ENCODE measurements around the gene CACNG8. TPM values are rescaled to one million over a fixed set of nuclear protein-coding genes. Genes with fewer than 3 reads are reported as not detected.
"Not testable (repeated sequence)": the region's sequence is repeated elsewhere in the genome, so short reads cannot be mapped to it uniquely, and the experiment has no call there.

Gene CACNG8
- 4.7 TPM for total RNA-seq

DNA sequence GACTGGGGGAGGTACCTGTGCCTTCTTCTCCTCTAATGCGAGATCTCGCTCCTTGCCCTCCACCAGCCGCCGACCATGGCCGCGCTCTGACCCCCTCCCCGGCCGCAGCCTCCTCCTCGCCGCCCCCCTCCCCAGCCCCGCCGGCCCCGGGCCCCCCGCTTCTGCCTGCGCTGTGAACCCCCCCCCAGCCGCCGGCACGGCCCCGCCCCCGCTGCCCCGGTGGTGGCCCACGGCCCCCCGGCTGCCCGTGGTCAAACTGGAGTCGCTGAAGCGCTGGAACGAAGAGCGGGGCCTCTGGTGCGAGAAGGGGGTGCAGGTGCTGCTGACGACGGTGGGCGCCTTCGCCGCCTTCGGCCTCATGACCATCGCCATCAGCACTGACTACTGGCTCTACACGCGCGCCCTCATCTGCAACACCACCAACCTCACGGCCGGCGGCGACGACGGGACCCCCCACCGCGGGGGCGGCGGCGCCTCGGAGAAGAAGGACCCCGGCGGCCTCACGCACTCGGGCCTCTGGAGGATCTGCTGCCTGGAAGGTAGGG, at the start of gene CACNG8:
Gene CACNG8, plus strand, starts transcription at position 51 of the 545 bp plus-strand sequence.
- DNase-seq = no peak

DNA sequence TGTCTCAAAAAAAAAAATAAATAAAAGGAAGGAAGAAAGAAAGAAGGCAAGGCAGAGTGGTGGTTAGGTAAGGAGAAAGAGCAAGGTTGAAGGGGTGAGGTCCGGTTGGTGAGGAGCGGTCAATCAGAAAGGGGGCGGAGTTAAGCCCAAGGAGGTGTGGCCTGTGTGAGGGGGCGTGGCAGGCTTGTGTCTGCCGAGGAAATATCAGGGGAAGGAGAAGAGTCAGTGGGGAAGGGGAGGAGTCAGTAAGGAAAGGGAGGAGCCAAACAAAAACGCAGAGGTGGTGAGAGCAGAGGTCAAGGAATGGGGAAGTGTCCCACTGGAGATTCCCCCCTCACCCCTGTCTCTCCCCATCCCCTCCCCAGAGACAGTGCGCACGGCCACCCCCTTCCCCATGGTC, 47.7 kb upstream of the CACNG8 start:
- DNase-seq = no peak

DNA sequence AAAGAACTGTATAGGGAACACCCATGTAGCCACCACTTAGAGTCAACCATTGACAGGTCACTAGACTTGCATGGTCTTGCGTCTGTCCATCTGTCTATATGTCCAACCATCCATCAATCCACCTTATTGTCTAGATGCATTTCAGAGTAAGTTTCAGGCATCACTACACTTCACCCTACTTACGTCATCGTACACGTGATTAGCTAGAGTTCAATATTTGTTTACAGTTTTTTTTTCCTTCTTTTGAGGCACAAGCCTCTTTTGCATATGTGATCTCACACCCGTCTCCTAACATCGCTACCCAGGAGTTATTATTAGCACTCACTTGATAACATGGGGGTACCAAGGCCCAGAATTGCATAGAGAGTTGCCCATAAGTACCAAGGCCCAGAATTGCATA, 46.7 kb upstream of the CACNG8 start:
- no peak for DNase-seq

DNA sequence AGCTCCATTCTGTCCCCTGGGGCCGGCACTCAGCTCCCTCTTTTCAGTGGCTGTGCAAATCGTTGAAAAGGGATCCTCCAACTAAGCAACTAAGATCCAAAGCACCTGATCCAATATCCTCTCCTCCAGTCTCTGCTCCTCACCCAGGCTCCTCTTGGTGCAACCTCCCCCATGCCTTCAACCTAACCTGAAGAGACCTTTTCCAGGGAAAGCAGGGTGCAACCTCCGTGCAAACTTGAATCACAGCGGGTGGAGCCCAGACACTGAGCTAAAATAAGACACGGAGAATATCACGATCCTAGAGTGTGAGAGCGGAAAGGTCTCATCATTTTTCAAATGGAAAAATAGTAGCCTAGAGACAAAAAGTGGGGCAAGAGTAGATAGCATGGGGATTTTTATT, 45.4 kb upstream of the CACNG8 start:
- DNase-seq = no peak

DNA sequence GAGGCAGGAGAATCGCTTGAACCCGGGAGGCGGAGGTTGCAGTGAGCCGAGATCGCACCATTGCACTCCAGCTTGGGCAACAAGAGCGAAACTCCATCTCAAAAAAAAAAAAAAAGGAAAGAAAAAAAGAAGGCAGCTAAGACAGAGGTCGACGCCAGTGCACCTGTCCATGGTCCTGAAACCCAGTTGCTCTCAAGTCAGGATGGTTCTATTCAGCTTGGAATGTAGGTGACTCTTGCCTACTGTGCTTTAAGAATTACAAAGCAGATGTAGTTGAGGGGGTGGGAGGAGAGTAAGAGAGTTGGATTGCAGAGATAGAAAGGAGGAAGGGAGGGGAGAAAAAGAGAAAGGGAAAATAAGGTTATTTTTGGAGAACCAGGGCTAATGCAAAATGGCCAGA, 35.0 kb upstream of the CACNG8 start:
- no peak for DNase-seq

DNA sequence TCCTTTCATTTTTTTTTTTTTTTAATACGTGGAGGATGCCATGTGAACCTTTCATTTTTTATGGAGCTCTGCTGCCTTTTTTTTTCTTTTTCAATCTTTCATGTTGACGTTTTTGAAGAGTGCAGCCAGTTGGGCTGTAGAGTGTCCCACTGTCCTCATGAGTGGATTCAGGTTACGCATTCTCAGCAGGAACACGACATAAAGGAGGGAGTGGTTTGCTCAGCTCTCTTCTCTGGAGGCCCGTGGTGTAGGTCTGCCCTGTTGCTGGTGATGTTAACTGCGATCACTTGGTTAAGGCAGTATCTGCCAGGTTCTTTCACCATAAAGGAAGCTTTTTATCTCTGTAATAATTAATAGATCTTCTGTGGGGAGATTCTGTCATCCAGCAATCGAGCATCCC, 26.7 kb upstream of the CACNG8 start:
- DNase-seq = no peak

DNA sequence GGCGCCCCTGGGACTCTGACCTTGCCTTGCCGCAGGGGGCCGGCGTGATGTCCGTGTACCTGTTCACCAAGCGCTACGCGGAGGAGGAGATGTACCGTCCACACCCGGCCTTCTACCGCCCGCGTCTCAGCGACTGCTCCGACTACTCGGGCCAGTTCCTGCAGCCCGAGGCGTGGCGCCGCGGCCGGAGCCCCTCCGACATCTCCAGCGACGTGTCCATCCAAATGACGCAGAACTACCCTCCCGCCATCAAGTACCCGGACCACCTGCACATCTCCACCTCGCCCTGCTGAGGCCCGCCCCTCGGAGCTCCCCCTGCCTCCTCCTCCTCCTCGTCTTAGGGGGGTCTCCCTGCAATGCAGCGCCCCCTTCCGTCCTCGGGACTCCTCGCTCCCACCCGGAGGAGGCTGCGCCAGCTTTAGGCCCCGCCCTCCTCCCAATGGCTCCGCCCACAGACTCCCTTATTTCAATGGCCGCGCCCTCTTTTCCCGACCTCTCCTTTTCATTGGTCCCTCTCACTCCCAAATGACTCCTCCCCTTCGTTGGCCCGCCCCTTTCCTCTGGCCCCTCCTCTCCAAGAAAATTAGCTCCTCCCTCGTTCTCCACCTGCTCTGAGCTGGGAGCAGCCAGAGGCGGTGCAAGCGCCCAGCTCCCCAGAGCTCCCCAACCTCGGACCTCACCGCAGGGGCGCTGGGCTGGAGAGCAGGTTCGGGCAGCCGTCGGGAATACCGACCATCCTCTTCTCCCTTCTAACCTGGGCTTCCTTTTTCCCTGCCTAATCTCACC, 20.5 kb upstream of the CACNG8 start:
- no peak for DNase-seq

DNA sequence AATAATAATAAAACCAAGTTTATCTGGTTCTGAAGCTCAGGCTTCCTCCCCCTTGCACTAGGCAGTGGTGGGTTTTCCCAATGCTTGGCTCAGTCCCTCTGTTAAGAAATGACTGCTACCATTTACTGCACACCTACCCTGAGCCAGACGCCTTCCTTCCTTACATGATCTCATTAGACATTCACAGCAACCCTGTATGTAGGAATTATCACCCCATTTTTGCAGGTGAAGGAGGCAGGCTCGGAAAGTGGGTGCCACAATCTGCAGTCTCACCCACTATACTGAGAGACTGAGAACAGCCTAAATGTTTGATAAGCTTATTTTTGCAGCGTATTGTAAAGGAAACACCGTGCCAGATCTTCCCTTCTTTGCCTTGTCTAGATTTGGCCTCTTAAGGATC, 18.3 kb upstream of the CACNG8 start:
- no peak for DNase-seq

DNA sequence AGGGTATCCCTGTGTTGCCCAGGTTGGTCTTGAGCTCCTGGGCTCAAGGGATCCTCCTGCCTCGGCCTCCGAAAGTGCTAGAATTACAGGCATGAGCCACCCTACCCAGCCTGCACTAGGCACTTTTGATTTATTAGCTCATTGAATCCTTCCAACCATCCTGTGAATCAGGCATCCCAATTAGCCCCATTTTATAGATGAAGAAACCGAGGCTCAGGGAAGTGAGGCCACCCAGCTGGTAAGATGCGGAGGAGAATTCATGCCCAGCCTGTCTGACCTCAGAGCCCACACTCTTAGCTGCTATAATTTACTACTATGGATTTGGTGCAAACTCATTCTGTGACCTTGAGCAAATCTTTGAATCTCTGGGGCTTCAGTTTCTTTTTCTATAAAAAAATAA, 17.8 kb upstream of the CACNG8 start:
- DNase-seq = no peak

DNA sequence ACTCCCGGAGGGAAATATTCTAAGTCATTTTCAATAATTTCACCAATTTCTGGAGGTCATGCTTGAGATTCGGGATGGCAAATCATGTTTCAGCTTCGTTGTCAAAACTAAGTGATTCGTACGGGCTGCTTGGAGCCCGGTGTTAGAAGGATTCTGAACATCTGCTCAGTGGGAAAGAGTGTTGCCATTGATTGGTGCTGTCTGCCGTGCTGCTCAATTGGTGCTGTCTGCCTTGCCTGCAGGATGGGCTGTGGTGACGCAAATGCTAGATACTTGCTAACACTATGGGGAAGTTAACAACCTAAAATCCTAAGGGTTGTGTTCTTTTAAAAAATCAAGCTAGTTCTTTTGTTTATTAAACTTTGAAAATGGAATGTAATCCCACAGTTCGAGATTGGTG, 17.3 kb upstream of the CACNG8 start:
- DNase-seq = peak; percentile 50

DNA sequence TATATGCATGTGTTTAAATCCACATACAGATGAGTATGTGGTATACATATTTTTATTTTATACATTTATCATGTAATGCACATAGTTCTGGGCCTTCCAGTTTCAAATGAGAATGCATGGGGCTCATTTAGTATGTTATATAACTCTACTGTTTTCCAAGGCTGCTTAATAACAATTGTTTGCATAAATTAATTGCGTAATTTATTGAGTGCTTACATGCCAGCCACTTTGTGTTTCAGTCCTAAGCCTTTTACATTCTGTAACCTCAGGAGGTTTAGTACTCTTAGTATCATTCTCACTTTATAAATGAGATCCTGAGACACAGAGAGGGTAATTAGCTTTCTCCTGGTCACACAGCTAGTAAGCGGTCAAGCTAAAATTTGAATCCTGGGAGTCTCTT, 16.7 kb upstream of the CACNG8 start:
- DNase-seq = no peak

DNA sequence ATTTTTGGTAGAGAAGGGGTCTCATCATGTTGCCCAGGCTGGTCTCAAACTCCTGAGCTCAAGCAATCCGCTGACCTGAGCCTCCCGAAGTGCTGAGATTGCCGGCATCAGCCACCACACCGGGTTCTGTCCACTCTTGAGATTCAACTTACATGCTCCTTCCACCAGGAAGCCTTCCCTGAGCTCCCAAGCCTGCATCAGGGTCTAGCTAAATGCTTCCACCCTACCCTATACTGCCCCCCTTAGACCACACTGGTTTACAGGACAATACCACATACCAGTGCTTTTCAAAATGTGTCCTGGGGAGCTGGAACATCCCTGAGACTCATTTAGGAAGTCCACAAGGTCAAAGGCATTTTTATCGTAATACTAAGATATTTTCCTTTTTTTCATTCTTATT, 15.1 kb upstream of the CACNG8 start:
- no peak for DNase-seq

DNA sequence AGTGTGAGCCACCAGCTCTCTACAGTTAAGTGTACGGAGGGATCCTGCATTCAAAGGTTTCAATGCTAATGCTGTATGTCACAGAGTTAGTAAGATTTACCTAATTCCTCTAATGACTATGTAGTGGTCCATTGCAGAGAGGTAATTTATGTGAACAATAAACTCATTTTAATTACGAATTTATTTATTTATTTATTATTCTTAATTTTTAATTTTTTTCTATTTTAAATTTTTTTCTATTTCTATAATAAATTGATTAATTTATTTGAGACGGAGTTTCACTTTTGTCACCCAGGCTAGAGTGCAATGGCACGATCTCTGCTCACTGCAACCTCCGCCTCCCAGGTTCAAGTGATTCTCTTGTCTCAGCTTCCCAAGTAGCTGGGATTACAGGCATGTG, 14.1 kb upstream of the CACNG8 start:
- not testable (repeated sequence) for DNase-seq

DNA sequence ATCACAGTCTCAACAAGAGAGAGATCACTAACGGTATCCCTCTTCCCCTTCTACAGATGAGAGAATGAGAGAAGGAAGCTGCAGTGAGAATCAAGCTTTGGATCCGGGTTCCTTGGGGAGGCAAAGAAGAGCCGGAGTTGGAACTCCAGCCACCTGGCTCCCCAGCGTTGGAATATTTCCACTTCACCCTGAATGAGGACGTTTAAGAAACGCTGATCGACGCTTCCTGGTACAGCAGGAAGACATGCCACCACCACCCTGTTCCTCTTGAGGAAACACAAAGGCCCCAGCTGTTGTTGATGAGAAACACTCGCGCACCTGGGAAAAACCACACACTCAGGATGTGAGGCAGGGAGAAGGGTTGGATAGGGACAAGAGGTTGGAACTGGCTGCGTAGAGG, 11.3 kb upstream of the CACNG8 start:
- DNase-seq = no peak

DNA sequence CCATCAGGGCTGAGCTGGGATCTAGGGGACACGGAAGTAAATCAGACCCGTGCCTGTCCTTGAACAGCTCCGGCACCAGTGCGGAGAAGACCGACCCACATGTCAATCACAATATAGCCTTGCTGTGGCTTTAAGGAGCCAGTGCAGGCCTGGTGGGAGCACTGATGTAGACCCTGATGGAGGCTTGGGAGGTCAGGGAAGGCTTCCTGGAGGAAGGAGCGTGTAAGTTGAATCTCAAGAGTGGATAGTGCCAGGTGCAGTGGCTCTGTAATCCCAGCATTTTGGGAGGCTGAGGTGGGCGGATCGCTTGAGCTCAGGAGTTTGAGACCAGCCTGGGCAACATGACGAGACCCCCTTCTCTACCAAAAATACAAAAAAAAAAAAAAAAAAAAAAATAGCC, 10.8 kb upstream of the CACNG8 start:
- no peak for DNase-seq

DNA sequence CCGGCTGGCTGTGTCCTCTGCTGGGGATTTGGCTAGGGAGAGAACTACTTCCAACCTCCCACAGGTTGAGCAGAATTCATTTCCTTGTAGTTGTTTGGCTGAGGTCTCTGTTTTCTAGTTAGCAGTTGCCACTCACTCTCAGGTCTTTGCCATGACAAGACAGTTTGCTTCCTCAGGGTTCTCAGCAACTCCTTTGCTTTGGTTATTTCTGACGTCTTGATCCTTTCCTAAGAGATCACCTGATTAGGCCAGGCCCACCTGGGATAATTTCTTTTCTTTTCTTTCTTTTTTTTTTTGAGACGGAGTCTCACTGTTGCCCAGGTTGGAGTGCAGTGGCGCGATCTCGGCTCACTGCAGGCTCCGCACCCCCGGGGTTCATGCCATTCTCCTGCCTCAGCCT, 9.4 kb upstream of the CACNG8 start:
- DNase-seq = no peak

DNA sequence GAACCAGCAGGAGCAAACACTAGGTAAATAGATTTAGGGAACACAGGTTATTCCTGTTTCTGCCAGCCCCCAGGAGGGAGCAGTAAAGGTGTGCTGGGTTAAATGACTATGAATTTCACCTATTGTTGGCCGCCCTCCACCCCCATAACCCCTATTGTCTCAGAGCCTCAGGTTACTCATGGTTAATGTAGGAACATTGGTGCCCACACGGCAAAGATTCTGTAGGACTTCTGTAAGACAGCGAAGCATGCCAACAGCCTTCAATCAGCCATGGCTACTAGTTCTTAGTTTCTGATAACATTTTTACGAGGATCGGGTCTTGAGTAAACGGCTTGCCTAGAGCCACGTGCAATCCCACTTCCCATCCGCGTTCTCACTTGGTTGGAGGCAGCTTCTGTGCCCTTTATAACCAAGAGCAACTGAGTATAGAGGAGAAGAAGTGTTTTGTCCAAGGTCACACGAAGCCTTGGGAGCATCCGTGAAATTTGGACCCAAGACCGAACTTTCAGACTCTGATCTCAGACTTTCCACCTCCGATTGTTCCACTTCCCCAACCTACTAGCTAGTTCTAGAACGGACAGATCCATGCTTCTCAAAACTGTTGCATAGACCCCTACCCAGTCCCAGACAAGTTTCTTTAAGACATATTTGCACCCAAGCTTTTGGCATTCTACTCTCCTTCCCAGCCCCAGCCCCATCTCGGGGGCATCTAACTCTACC, 5.1 kb upstream of the CACNG8 start:
- DNase-seq = no peak

DNA sequence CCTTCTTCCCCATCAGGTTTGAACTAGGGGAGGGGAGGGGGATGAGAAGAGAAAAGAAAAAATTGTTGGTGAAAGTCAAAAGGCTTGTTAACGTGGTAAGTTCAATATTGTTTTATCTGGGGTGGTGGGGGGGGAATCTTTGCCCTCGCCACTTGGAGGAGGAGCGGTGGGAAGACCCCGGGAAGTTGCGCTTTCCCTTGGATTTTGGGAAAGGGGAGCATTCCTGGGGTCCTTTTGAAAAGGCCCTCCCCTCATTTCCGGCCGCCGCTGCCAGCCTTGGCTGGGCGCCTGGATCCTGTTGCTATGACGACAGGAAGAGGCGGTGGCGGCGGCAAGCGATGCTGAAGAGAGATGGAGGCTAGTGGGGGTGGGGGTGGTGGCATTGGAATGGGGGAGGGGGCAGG, 4.6 kb upstream of the CACNG8 start:
- DNase-seq = peak; percentile 26

DNA sequence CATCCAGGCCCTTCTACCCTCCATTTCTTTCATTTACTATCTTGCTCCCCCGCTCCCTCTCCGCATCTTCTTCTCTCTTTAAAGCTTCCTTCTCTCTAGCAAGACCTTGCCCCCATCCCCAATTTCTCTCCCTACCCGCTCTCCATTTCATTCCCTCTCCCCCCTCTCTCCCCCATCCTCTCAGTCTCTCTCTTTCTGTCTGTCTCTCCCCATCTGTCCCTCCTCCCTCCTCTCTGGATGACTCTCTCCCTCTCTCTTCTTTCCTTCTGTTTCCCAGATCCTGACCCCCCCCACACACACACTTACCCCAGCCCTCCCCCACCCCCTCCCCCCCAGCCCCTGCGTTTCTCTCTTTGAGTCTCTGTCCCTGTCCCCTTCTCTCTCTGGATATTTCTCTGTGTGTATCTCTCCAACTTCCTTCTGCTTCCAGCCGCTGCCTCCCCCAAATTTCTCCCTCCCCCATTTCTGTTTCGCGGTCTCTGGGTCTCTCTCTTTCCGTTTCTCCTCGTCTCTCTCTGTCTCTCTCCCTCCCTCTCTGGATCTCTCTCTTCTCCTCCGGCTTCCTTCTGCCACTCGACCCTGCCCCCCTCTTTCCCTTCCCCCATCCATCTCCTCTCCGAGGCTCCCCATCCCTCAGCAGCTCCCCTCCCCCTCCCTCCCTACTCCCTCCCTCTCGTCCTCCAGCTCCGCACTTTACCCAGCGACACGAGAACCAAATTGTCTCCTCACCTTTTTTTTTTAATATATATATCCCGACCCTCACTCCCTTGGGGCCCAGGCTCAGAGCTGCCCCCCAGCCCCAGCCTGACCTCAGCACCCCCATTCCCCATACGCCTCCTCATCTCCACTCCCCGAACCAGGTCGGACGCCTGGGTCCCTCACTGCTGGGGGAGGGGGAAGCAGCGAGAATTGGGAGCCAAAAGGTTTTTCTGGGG, 3.6 kb upstream of the CACNG8 start:
- DNase-seq = no peak

DNA sequence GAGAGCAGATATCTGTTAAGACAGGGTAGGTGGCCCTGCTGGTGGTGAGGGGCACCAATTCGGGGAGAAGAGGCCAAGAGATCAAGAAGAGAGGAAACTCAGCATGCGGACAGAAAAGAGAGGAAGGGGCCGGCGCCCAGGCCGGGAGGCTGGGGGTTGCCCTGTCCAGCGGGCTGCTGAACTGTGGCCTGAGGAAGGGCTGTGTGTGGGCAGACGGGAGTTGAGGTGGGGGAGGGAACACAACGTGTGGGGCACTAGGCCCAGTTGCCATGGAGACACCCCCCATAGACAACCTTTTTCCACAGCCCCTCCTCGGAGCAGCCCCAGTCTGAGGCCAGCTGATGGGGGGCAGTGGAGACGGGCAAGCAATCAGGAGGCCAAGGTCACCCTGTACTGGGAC, 2.5 kb upstream of the CACNG8 start:
- DNase-seq = no peak

DNA sequence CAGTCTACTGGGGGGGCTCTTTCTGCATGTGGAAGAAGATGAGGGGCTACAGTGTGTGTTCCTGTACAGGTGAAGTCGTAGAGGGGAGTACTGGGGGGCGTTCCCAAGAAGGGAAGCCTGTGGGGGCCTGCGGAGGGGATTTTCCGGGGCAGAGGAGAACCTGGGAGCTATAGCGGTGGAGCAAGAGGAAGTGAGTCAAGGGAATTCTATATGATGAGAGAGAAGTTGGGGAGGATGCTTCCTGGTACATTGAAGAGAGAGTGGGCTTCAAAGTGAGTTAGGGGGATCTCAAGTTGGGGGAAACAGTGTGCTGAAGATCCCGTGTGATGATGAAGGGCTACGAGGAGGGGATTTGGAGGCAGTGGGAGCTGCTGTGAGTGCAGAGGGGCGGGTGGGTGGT, 1.9 kb upstream of the CACNG8 start:
- DNase-seq = no peak

DNA sequence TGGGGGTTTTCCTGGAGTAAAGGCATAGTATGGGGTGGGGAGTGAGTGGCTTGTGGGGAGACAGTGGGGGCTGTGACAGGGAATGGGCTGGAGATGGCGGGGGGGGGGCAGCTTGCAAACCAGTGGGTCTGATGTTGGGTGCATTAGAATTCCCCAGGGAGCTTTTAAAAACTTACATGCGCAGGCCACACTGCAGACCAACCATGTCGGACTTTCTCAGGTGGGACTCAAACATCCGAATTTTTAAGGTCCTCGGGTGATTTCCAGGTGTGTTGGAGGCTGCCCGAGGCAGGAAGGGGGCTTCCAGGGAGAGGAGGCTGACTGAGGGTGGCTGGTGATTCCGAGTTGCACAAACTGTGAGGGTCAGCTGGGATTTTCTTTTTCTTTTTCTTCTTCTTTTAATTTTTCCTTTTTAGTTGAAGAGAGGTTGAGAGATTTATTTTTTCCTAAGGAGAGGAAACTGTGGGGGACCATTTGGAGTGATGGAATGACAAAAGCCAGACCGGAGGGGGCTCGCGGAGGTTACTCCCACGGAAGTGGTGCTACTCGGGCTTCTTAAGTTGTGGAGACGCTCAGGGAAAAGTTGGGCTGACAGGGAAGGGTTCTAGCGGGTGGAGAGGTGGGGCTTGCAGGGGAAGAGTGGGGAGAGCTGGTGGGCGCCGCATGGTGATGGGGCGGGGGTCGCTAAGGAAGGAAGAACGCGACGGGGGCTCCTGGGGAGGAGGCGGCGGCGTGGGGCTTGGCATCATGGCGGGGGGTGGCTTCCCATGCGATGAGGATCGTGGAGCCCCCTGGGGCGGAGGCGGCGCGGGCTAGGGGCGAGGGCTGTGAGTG, 997 bp upstream of the CACNG8 start:
- DNase-seq = no peak

All from occipital lobe (tissue), 2 donors.